GM10266 (cell line): ENCODE measurements around the gene NRXN3.

Experiments used
- DNase-seq: peaks from one replicate; pipeline ENCODE4 v3.0.0; 2012; ENCODE audit errors: extremely low spot score
- TF ChIP-seq, protein P1 (sequence below): IDR thresholded peaks from 2 replicates; pipeline ENCODE4 v1.5.1; 2012; ENCODE audit warnings: mild to moderate bottlenecking, low read depth; ENCODE audit not compliant: control insufficient read depth, insufficient read depth; ENCODE audit errors: missing control alignments

NRXN3 gene

DNA sequence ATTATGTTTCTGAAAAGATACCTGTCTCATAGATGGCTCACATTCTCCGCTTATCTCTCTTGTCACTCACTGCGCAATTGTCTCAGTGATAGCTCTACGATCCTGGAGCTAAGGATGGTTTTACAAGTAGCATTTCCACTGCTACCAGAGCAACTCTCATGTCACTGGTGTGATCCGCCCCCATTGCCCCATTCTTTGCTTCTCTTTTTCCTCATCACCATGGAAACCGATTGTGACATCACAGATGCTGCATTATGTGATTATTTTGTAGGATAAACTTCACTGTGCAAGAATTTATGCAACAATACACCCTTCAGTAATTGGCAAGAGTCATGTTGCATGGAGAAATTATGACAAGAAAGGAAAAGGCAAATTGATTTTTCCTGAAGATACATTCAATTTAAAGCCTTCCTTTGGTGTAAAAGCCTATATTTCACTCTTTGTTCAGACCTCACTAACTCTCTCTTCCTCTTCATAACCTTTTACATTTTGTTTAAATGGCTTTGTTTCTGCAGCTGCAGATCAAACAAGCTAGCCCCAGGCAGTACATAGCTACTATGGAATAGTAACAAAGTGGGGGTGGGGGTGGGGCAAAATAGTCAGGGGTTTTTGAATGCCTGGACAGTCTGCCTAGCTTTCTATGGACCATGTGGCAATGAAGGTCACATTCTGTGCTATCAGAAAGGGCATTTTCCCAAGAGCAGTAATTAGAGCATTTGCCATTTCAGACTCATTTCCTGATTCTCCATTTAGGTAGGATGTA lies 539.8 kb downstream of the NRXN3 start:
- TF ChIP-seq, protein P1, sequence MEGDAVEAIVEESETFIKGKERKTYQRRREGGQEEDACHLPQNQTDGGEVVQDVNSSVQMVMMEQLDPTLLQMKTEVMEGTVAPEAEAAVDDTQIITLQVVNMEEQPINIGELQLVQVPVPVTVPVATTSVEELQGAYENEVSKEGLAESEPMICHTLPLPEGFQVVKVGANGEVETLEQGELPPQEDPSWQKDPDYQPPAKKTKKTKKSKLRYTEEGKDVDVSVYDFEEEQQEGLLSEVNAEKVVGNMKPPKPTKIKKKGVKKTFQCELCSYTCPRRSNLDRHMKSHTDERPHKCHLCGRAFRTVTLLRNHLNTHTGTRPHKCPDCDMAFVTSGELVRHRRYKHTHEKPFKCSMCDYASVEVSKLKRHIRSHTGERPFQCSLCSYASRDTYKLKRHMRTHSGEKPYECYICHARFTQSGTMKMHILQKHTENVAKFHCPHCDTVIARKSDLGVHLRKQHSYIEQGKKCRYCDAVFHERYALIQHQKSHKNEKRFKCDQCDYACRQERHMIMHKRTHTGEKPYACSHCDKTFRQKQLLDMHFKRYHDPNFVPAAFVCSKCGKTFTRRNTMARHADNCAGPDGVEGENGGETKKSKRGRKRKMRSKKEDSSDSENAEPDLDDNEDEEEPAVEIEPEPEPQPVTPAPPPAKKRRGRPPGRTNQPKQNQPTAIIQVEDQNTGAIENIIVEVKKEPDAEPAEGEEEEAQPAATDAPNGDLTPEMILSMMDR, result no peak
- no peak for DNase-seq

DNA sequence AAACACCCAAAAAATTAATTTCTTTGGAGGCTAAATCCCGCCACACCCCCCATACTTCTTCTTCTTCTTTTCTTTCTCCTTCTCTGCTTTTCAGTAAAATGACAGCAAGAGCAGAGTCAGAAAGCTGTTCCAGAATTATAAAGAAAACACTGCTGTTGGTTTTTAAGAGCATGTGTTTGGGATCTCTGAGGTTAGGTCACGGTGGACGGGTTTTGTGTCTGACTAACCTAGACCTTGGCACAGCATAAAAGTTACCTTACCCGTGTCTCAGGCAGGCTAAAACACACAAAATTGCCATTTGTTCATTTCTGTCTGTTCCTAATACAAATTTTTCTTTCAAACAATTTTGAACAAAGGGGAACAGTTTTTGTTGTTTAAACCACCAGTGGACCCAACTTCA lies 540.8 kb downstream of the NRXN3 start:
- TF ChIP-seq, protein P1, result no peak
- no peak for DNase-seq

DNA sequence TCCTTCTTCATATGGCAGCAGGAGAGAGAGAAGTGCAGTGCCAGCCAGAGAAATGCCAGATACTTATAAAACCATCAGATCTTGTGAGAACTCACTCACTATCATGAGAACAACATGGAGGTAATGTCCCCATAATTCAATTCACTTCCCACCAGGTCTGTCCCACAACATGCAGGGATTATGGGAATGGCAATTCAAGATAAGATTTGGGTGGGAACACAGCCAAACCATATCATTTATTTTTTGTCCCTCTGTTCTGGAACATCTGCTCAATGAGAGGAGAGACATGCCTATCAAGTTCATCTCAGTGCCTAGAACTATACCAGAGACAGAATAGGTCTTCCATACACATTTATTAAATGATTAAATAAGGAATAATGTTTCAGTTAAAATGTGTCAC lies 543.5 kb downstream of the NRXN3 start:
- TF ChIP-seq, protein P1, result no peak
- no peak for DNase-seq

DNA sequence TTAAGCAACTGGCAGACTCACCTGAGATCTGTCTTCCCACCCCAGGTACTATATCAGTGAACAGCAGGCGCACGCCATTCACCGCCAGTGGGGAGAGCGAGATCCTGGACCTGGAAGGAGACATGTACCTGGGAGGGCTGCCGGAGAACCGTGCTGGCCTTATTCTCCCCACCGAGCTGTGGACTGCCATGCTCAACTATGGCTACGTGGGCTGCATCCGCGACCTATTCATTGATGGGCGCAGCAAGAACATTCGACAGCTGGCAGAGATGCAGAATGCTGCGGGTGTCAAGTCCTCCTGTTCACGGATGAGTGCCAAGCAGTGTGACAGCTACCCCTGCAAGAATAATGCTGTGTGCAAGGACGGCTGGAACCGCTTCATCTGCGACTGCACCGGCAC lies 544.5 kb downstream of the NRXN3 start:
- no peak for DNase-seq
- TF ChIP-seq, protein P1, result no peak

DNA sequence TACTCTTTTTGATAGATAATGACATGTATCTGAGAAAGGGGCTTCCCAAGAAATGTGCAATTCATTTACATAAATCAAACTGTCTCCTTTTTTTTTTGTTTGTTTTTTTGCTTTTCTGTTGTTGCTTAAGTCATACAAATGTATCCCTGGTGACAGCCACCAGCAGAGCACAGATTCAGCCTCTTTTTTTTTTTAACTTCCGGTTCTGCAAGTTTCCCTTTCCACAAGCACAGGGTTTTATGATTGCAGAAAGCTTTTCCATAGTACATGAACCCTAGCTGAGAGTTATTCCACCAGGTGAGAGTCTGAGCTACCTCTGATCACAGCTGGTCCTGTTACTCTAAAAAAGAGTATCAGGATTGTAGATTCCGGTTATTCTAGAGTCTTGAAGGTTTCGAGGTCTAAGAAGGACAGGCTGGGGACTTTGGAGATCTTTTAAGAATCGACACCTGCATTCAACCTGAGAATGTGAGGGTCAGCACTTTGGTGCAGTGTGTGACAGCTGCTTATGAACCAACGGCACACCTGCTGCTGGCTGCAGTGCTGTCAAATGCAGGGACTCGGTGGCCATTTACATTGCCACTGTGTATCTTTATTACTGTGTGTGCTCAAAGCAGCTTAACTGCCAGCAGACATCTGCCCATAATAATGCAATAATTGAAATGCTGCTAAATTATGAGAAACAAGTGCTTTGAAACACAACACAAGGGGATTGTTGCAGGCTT lies 551.7 kb downstream of the NRXN3 start:
- TF ChIP-seq, protein P1, result no peak
- no peak for DNase-seq

DNA sequence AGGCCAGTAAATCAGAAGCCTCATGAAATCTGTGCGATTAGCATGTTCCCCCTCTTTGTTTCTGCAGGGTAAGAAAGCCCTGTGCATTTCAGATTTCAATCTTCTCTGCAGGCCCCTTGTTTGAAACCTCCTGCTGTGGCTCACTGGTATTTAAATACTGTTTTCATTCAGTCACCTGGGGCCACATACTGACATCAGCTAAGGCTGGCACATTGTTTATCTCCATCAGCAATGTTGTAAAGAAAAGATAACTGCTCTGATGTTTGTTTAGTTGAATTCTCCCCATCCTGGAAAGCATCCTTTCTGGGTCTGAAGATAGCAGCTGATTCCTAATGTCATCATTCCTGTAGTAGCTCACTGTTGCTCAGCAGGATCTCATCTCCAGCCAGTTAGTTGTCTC lies 554.9 kb downstream of the NRXN3 start:
- no peak for DNase-seq
- TF ChIP-seq, protein P1, result no peak

DNA sequence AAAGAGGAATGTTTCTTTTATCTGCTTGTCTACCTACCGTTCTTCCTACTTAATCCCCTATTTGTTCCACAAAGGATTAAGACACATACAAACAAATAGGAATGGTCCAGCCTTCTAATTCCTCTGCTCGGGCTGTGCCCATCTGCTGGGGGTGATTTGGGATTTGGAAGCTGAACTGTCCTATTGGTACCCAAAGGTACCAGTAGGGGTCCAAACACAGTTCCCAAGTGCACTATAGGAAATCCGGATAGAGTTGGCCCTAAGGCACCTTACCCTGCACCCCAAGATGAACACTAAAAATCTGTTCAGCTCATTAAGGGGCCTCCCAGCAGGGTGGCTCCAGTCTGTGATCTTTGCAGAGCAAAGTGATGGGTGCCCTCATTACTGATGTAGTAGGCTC lies 566.9 kb downstream of the NRXN3 start:
- no peak for DNase-seq
- TF ChIP-seq, protein P1, result no peak
